ENCODE results near the gene C4B.
"Not testable (repeated sequence)": the region's sequence is repeated elsewhere in the genome, so short reads cannot be mapped to it uniquely, and the experiment has no call there.

GRCh38 chr6:32010856-32011530 lies 3.6 kb upstream of the C4B start:
- TF ChIP-seq CTCF, POLR2A (IDR thresholded peaks at IDR 0.05): not testable (repeated sequence)

Data from esophagus squamous epithelium (tissue), 4 donors.